GM18502 (cell line): ENCODE data around the gene GPC5.
"Not testable (repeated sequence)": the region's sequence is repeated elsewhere in the genome, so short reads cannot be mapped to it uniquely, and the experiment has no call there.

Source experiments
- ATAC-seq: cut with Tn5 transposase; IDR thresholded peaks from one replicate; pipeline ENCODE4 v1.9.1; 2021; ENCODE audit warnings: mild to moderate bottlenecking; ENCODE audit not compliant: unreplicated experiment, poor library complexity

Gene GPC5

GRCh38 chr13:91632086-91632485 is 233.7 kb downstream of the GPC5 start:
- ATAC-seq: no peak

- ATAC-seq: no peak
Observed at GRCh38 chr13:91639330-91639729, 240.9 kb downstream of the GPC5 start.

- ATAC-seq: no peak
Observed at GRCh38 chr13:91643394-91643793, 245.0 kb downstream of the GPC5 start.

- no peak for ATAC-seq
Observed at GRCh38 chr13:91644806-91645205, 246.4 kb downstream of the GPC5 start.

GRCh38 chr13:91647361-91647990 is 249.1 kb downstream of the GPC5 start:
- ATAC-seq: peak; percentile 51

- ATAC-seq: no peak
Observed at GRCh38 chr13:91648012-91648411, 249.6 kb downstream of the GPC5 start.

GRCh38 chr13:91649456-91649855 is 251.0 kb downstream of the GPC5 start:
- ATAC-seq: no peak

GRCh38 chr13:91652404-91653301 is 254.2 kb downstream of the GPC5 start:
- ATAC-seq: no peak

GRCh38 chr13:91655731-91656130 is 257.3 kb downstream of the GPC5 start:
- ATAC-seq: no peak

- no peak for ATAC-seq
Observed at GRCh38 chr13:91657283-91657682, 258.9 kb downstream of the GPC5 start.

GRCh38 chr13:91659256-91660075 is 261.0 kb downstream of the GPC5 start:
- no peak for ATAC-seq

- no peak for ATAC-seq
Observed at GRCh38 chr13:91660076-91660415, 261.6 kb downstream of the GPC5 start.

GRCh38 chr13:91661692-91662490 is 263.5 kb downstream of the GPC5 start:
- ATAC-seq: peak; percentile 83

- ATAC-seq: no peak
Observed at GRCh38 chr13:91664039-91664438, 265.6 kb downstream of the GPC5 start.

- ATAC-seq: no peak
Observed at GRCh38 chr13:91667486-91667885, 269.1 kb downstream of the GPC5 start.

GRCh38 chr13:91668866-91669495 is 270.6 kb downstream of the GPC5 start:
- ATAC-seq: no peak

GRCh38 chr13:91674347-91674746 is 275.9 kb downstream of the GPC5 start:
- ATAC-seq: not testable (repeated sequence)

- no peak for ATAC-seq
Observed at GRCh38 chr13:91684746-91685145, 286.3 kb downstream of the GPC5 start.

GRCh38 chr13:91690944-91691343 is 292.5 kb downstream of the GPC5 start:
- ATAC-seq: no peak

GRCh38 chr13:91693466-91693865 is 295.0 kb downstream of the GPC5 start:
- no peak for ATAC-seq
